ENCODE data around the gene SDK1.

The SDK1 gene

DNA sequence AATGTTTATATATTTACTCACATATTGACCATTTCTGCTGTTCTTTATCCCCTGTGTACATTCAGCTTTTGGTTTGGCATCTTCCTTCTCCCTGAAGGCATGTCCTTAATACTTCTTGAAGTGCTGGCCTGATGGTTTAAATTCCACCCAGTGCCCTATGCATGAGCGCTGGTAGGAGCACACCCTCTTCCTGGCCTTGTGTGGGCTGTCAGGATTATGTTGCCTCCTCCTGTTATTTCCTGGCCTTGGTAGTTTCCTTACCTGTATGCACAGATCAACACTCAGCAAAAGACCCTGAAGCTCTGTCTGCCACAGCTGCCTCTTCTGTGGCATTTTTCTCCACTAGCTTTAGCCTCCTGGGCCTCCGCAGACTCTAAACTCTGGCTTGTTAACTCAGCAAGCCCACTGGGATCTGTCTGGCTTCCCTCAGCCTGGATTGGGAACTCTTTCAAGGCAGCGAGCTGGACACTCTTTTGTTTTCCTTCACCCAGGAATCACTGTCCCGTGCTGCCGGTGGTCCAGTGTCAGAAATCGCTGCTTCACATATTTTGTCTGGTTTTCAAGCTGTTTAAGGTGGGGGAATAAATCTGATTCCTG, 595.2 kb downstream of the SDK1 start:
- no peak for DNase-seq

DNA sequence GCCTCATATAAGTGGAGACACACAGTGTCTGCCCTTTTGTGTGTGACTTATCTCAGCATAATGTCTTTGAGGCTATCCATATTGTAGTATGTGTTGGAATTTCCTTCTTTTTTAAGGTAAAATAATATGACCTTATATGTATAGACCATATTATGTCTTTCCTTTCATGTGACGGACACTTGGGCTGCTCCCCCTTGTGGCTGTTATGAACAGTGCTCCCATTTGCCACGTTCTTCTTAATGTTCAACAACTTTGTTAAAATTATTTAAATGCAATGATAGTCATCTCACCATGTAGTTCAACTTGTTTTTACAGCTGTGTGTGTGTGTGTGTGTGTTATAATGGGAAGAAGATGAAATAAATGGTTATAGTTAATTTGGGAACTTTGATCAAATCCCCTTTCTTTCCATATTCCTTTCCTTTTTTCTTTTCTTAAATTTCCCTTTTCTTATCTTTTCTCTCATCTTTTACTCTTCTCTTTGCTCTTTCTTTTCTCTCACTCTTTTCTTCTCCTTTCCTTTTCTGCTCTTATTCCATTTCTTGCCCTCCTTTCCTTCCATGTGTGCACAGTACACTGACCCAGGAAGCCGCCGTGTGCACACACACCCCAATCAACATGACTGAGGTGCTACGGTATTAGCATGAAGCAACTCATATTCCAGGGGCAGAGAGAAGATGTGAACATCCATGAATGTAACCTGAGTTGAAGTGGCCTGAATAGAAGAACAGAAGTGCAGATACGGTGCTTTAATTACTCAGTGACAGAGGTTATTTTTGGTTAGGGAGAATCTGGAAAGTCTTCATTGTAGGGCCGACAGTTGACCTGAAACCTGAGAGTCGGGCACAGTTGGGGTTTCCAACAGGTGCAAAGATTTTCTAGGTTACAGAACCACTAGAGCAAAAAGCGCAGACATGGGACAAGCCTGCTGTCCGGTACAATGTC, 596.6 kb downstream of the SDK1 start:
- DNase-seq, result peak; percentile 68

GRCh38 chr7:3899559-3899991, 598.5 kb downstream of the SDK1 start:
- no peak for DNase-seq

GRCh38 chr7:3908153-3908552, 607.1 kb downstream of the SDK1 start:
- DNase-seq, result no peak

DNA sequence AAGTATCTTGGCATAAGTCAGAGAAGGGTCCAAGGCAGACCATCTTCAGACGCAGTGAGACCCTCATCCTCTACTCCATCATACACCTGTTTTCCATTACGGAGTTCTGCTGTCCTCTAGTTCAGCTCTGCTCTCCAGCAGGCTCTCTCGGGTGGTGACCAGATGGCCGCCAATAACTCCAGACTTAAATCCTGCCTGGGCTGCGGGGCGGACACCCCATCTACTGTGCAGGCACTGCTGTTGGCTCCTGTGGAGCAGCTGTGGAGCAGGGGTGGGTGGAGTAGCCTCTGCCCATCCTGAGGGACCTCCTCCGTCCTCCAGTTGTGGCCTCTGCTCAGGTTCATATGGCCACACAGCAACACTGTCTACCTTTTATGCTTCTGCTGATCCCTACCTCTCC, 608.1 kb downstream of the SDK1 start:
- DNase-seq, result no peak

GRCh38 chr7:3910054-3910453, 609.0 kb downstream of the SDK1 start:
- DNase-seq, result no peak

- DNase-seq, result no peak
These were observed 610.6 kb downstream of the SDK1 start for GRCh38 chr7:3911685-3912084.

- no peak for DNase-seq
These were observed 611.2 kb downstream of the SDK1 start for GRCh38 chr7:3912291-3912690.

- no peak for DNase-seq
These were observed 613.2 kb downstream of the SDK1 start for GRCh38 chr7:3914051-3914775.

GRCh38 chr7:3915337-3915878, 614.4 kb downstream of the SDK1 start:
- no peak for DNase-seq

DNA sequence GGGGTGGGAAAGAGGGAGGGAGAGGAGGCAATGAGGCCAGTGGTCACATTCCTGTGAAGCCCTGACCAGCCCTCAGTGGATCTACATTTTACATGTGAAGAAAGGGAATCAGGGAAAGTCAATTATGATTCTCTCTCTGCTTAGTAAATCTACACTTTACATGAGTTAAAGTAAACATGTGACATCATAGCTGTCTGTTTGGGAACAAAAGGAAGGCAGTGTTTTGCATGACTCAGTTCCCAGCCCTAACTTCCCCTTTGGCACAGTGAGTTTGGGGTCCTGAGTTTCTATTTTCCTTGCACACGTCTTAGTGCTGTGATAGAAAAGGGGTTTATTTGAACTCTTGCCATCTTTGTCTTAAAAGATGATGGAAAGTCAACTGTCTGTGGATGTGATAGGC, 615.1 kb downstream of the SDK1 start:
- peak; percentile 53 for DNase-seq

GRCh38 chr7:3917436-3917835, 616.4 kb downstream of the SDK1 start:
- peak; percentile 66 for DNase-seq

- no peak for DNase-seq
These were observed 617.5 kb downstream of the SDK1 start for GRCh38 chr7:3918576-3918975.

- peak; percentile 66 for DNase-seq
These were observed 621.2 kb downstream of the SDK1 start for GRCh38 chr7:3922175-3922635.

DNA sequence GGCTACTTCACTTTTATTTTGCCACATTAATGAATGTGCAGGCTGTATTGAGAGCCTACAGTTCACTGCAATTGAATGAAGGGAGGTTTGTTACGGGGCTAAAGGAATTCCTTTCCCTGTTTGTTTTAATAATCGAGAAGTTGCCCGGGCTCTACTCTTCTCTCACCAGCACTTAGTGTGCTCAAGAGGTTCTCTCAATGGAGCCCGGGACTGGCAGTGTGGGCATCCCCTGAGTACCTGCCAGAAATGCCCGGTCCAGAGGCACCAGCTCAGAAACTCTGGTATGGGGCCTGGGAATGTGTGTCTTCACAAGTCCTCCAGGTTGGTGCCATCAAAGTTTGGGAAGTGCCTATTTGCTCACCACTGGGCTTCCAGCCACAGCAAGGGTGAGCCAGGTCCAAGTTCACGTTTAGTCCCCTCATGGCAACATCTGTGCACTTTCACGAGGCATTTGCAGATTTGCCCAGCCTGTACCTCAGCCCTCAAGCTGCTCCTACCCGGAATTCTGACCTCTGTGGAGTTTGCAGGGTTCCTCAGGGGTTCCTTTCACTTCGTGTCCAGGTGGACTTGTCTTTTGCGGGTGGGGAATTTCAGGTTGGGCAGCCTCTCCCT, 622.4 kb downstream of the SDK1 start:
- DNase-seq, result no peak

- no peak for DNase-seq
These were observed 623.2 kb downstream of the SDK1 start for GRCh38 chr7:3924277-3924676.

- DNase-seq, result no peak
These were observed 626.5 kb downstream of the SDK1 start for GRCh38 chr7:3927446-3928110.

DNA sequence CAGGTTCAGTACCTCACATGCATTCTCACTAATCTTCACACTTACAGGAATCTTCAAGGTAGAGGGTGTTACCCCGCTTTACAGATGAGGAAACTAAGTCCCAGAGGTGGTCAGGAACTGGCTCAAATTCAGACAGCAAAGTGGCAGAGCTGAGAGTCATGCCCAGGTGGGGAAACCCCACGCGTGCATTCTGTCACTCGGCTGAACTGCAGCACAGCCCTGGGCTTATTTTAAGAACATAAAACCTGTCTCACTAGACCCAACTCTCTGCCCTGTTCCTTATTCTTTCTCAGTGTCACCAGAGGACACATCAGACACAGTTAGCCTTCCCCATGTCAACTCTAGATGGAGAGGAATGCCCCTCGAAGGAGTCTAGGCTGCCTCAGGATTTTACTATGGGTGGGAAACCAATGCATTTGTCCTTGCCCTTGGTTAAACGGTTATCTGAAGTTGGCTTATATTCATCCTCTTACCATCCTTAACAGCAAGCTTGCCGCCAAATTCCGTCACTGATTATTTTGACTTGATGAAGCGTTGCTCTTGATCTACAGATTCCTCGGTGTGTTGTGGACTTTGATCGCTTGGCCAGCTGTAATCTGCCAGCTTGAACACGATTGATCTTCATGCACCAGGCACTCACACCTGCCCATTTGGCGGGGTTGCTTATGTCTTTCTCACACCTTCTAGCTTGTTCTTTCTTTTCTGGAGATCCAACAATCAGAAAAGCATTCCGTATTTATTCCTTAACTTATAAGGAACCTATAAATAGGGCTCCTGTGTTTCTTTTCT, 627.9 kb downstream of the SDK1 start:
- DNase-seq, result peak; percentile 16

DNA sequence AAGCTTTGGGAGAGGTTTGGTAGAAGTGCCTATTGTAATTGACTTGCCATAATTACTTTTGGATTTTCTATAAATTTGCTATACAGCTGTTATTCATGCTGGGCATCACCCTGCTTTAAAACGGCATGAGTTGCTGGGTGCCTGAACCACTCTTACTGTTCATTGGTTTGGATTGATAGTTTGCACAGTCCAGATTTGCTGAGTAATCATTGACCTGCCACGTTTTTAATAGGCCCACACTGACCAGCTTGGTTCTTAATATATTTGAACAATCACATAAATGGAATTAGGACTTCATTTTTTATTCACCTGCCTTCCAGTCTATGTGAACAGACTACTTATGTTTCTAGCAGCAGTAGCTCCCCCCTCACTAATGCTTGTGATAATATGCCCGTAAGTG, 630.8 kb downstream of the SDK1 start:
- DNase-seq, result no peak

DNA sequence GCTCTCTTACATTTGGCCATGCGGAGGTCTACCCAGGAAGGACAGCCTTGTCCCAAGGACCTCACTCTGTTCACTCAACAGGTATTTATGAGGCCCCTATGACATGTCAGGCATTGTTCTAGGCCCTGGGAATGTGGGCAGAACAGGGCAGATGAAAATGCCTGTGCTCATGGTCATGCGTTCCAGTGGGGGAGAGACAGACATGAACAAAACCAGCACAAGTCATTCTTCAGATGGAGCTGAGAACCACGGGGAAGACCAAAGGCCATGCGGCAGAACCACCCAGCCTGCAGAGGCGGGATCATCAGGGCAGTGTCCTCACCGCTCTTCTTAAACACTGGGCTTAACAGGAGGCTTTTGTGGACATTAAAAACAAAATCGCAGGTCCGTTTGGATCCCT, 636.1 kb downstream of the SDK1 start:
- no peak for DNase-seq

DNA sequence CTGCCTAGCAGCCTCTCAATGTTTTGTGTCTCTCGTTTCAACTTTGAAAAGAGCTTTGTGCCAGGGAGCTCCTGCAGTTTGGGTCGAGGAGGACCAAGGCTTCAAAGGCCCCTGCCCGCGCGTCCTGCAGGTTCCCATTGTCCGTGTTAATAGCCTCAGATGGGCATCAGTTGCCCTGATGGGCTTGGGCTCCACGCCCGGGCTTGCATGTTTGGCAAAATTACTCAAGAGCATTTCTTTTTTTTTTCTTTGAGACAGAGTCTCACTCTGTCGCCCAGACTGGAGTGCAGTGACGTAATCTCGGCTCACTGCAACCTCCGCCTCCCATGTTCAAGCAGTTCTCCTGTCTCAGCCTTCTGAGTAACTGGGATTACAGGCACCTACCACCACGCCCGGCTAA, 636.6 kb downstream of the SDK1 start:
- DNase-seq, result no peak
